ENCODE data around the gene POLR2J2. TPM values are rescaled to one million over a fixed set of nuclear protein-coding genes. Genes with fewer than 3 reads are reported as not detected.

POLR2J2 gene
- total RNA-seq, 1 donor = 8.2 TPM

Small RNAs within 50 kb of the gene (small RNA-seq; reads per million reads assigned to genes)
- gene AC105052.3 (not detected), gene UPK3BL1 (not detected)

Other genes with a start within 250 kb of the POLR2J2 start
- gene ORAI2, start 238.1 kb downstream of the POLR2J2 start, total RNA-seq = 40.6 and 49.9 TPM in 2 replicates
- 10.8 and 19.6 TPM in 2 replicates for gene ALKBH4, start 206.8 kb downstream of the POLR2J2 start, total RNA-seq
- 22.9 and 37.7 TPM in 2 replicates for gene LRWD1, start 206.7 kb downstream of the POLR2J2 start, total RNA-seq
- 28.0 and 34.5 TPM in 2 replicates for gene POLR2J, start 192.7 kb downstream of the POLR2J2 start, total RNA-seq
- gene RASA4B, start 153.9 kb downstream of the POLR2J2 start, total RNA-seq = 2.3 and 3.5 TPM in 2 replicates
- 3.2 and 4.7 TPM in 2 replicates for gene UPK3BL2, start 128.0 kb downstream of the POLR2J2 start, total RNA-seq
- gene SPDYE2, start 120.4 kb downstream of the POLR2J2 start, total RNA-seq = not detected in 2 replicates
- 33.2 and 43.6 TPM in 2 replicates for gene POLR2J3, start 99.1 kb downstream of the POLR2J2 start, total RNA-seq
- 9.7 and 10.4 TPM in 2 replicates for gene RASA4, start 54.9 kb downstream of the POLR2J2 start, total RNA-seq
- gene UPK3BL1, start 28.9 kb downstream of the POLR2J2 start, total RNA-seq = 7.3 and 9.3 TPM in 2 replicates
- gene SPDYE2B, start 21.3 kb downstream of the POLR2J2 start, total RNA-seq = not detected in 2 replicates
- gene FAM185A, start 77.3 kb upstream of the POLR2J2 start, total RNA-seq = 8.2 and 8.4 TPM in 2 replicates
- gene LRRC17, start 241.3 kb upstream of the POLR2J2 start, total RNA-seq = 39.9 and 70.0 TPM in 2 replicates